Stomach smooth muscle (tissue), 2 donors: ENCODE data around the gene PLPP7.
"Not testable (repeated sequence)": the region's sequence is repeated elsewhere in the genome, so short reads cannot be mapped to it uniquely, and the experiment has no call there.

Source experiments
- H3K27ac ChIP-seq: one replicate; pipeline ENCODE4 v1.7.0; 2013; ENCODE audit warnings: mild to moderate bottlenecking, low read length, inconsistent platforms
- H3K27me3 ChIP-seq, 2 donors: one replicate each; pipeline ENCODE4 v1.7.0; 2013; ENCODE audit warnings: low read length in 2 of 2; ENCODE audit not compliant: insufficient read depth in 2 of 2, control insufficient read depth in 1 of 2
- H3K36me3 ChIP-seq, 2 donors: one replicate each; pipeline ENCODE4 v1.7.0; 2013; ENCODE audit warnings: low read length in 2 of 2; ENCODE audit not compliant: control insufficient read depth in 2 of 2, insufficient read depth in 2 of 2
- H3K4me1 ChIP-seq: one replicate; pipeline ENCODE4 v1.7.0; 2013; ENCODE audit warnings: low read length; ENCODE audit not compliant: control insufficient read depth, insufficient read depth
- H3K4me3 ChIP-seq, 2 donors: one replicate each; pipeline ENCODE4 v1.7.0; 2013; ENCODE audit warnings: low read length in 2 of 2
- H3K9ac ChIP-seq, 2 donors: one replicate each; pipeline ENCODE4 v1.7.0; 2013; ENCODE audit warnings: low read length in 2 of 2, mild to moderate bottlenecking in 1 of 2
- H3K9me3 ChIP-seq, 2 donors: one replicate each; pipeline ENCODE4 v1.7.0; 2013; ENCODE audit warnings: low read length in 2 of 2; ENCODE audit not compliant: control insufficient read depth in 2 of 2
- donor health status: healthy.
- donor health status: Pancreatic carcinoma.

PLPP7 gene

DNA sequence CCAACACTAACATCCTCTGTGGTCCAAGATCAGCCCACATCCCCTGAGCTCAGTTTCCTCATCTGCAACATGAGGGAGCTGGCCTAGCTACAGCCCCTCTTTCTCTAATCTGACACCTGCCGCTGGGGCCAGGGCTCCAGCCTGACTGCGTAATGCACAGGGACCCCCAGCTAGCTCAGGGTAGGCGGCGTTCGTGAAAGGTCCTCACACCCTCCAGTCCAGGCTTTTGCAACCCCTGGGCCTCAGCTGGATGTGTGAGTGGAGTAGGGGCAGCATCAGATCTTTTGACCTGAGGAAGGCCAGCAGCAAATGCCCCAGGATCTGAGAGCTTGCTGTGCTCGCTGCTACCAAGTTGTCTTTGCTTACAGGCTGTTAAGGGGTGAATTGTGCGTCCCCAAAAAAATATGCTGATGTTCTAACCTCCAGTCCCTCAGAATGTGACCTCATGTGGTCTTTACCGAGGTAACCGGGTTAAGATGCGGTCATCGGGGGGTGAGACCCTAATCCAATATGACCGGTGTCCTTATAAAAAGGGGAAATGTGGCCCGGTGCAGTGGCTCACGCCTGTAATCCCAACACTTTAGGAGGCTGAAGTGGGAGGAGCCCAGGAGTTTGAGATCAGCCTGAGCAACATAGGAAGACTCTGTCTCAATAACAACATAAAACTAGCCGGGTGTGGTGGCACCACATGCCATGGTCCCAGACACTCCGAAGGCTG, 47.8 kb downstream of the PLPP7 start:
- no peaks in the 10 kb centered on the region for H3K9me3 ChIP-seq
- H3K27me3 ChIP-seq: no peaks in the 10 kb centered on the region
- H3K9ac ChIP-seq: no peak overlapping the region
- H3K4me1 ChIP-seq: peaks cover 7% of the 10 kb centered on the region
- H3K36me3 ChIP-seq: no peaks in the 10 kb centered on the region
- no peak overlapping the region for H3K27ac ChIP-seq
- H3K4me3 ChIP-seq: no peak overlapping the region

- H3K36me3 ChIP-seq, H3K4me3 ChIP-seq, H3K27me3 ChIP-seq, H3K4me1 ChIP-seq, H3K9me3 ChIP-seq, H3K27ac ChIP-seq, H3K9ac ChIP-seq: not testable (repeated sequence)
These were observed 49.7 kb downstream of the PLPP7 start for GRCh38 chr9:131339212-131339611.

- not testable (repeated sequence) for H3K36me3 ChIP-seq, H3K27me3 ChIP-seq, H3K27ac ChIP-seq
These were observed 55.5 kb downstream of the PLPP7 start for GRCh38 chr9:131344931-131345535.

DNA sequence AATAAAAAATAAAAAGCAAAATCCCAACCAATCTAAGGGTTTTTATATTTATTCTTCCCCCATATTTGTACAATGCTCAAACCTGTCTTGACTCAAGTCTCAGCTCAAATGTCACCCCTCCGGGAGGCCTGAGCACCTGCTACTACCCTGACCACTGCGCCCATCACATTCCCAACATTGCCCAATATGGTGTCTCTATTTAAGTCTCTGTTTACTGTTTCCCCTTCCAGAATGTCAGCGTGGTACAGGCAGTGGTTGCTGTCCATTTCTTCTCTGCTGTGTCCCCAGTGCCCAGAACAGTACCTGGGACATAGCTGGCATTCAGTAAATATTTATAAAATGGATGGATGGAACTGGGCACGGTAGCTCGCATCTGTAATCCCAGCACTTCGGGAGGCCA, 57.0 kb downstream of the PLPP7 start:
- peaks cover 0 to 2% of the 10 kb centered on the region in 2 donors for H3K27me3 ChIP-seq
- H3K4me1 ChIP-seq: peaks cover 8% of the 10 kb centered on the region
- H3K9ac ChIP-seq: no peak overlapping the region
- H3K36me3 ChIP-seq: no peaks in the 10 kb centered on the region
- H3K27ac ChIP-seq: no peak overlapping the region
- H3K4me3 ChIP-seq: no peak overlapping the region
- no peaks in the 10 kb centered on the region for H3K9me3 ChIP-seq

More at GRCh38 chr9:131344931-131345535, 55.5 kb downstream of the PLPP7 start:
- H3K4me3 ChIP-seq, H3K9ac ChIP-seq, H3K4me1 ChIP-seq, H3K9me3 ChIP-seq: not testable (repeated sequence)

DNA sequence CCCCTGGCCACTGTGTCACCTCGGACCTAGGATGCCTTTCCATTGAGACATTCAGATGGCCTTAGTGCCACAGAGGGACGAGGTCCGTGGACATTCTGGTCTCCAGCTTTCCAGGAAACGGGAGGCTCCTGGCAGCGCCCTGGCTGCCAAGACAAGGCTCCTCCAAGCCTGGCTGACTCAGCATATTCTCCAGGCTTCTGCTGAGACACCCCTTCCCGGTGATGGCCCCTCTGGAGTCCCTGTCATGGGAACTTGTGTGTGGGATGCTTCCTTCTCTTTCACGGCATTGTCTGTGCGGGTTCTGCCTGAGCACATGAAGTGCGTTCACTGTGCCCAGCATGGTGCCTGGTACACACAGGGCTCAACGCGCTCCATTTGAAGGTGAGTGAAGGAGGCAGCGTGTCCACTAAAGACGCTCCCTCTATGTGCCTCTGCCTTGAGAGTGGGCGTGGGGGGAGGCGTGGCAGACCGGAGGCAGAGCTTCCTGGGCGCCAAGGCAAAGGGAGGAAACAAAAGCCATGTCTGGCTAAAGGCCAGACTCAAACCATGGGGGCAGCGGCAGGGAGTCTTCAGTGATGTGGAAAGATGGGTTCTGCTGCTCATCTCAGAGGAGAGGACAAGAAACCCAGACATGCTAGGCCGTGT, 58.0 kb downstream of the PLPP7 start:
- Histone ChIP-seq H3K4me3 (no peak overlapping the region), H3K9ac (no peak overlapping the region), H3K4me1 (peaks cover 8% of the 10 kb centered on the region), H3K36me3 (no peaks in the 10 kb centered on the region), H3K27ac (no peak overlapping the region), H3K27me3 (peaks cover 0 to 2% of the 10 kb centered on the region in 2 donors), H3K9me3 (no peaks in the 10 kb centered on the region)

DNA sequence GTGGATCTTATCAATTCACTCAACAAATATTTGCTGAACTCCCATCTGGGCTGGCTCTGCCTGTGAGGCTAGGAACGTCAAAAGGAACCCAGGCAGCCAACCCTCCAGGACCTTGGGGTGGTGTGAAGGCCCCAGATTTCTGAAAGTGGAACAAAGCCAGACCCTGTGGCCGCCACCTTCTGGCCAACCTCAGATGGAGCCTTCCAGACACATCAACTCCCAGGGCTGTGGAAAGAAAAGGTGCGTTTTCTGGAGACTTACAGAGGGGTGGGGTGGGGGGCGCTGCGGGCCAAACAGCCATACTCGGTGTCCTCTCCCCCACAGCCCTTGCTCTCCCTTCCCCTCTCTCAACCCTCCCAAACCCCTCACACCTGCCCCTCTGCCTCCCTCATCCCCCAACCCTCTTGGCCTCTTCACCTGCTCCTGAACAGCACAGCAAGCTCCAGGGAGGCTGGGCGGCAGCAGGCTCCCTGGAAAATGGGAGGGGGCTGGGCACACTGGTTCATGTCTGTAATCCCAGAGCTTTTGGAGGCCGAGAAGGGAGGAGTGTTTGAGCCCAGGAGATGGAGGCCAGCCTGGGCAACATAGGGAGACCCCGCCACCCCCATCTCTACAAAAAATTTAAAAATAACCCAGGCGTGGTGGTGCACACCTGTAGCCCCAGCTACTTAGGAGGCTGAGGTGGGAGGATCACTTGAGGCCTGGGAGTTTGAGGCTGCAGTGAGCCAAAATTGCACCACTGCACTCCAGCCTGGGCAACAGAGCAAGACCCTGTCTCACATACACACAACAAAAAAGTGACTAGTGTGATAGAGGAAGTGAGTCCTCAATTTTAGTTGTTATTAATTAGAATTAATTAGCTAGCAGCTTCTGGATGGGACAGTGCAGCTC, 59.4 kb downstream of the PLPP7 start:
- Histone ChIP-seq H3K4me1 (peaks cover 8% of the 10 kb centered on the region), H3K36me3 (no peaks in the 10 kb centered on the region), H3K27me3 (peaks cover 0 to 4% of the 10 kb centered on the region in 2 donors), H3K4me3 (no peak overlapping the region), H3K9me3 (no peaks in the 10 kb centered on the region), H3K9ac (no peak overlapping the region), H3K27ac (no peak overlapping the region)

DNA sequence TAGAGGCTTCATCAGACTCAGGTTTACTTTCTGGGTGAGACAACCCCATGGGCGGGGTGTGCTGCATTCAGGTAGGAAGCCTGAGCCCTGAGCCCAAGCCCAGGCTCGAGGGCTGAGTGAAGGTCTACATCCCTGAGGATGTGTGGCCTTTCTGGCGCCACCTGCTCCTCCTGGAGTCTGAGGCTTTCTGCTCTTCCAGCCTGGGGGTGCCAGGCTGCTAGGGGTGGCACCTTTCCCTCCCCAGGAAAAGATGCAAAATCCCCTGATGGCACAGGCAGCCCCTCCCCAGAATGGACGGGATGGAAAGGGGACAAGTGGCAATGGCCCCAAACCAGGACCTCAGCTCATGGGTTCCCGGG, 60.0 kb downstream of the PLPP7 start:
- Histone ChIP-seq H3K9ac (peak overlapping the region in 1 of 2 donors; percentile 68), H3K9me3 (no peaks in the 10 kb centered on the region), H3K27me3 (peaks cover 0 to 4% of the 10 kb centered on the region in 2 donors), H3K27ac (no peak overlapping the region), H3K4me3 (peak overlapping the region; percentile 64 to 69), H3K4me1 (peaks cover 8% of the 10 kb centered on the region), H3K36me3 (no peaks in the 10 kb centered on the region)

DNA sequence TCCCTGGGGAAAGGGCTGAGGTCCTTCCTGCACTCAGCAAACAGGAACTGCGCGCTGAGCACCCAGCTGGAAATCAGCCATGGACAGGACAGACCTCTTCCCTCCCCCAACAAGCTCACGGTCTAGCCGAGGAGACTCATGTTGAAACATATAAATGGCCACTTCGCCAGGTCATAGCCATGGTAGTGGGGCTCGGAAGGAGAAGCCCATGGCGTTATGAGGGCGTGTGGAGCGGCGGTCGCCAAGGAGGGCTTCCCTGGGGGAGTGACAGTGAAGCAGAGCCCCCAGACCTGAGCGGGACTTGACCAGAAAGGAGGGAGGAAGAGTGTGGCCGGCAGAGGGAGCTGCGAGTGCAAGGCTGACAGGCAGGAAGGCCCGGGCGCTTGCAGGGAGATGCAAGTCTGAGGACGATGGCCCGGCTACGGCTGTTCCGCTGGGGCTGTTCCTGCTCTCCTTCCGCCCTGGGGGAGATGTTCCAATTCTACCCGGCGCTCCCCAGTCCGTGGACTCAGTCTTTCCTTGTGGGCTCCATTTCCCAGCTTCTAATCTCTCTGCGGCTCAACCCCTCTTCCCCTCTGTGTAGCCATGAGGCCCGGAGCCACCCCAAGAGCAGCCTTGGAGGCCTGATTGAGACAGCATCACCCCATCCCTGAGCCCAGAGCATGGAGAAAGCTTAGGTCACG, 60.5 kb downstream of the PLPP7 start:
- Histone ChIP-seq H3K36me3 (no peaks in the 10 kb centered on the region), H3K4me1 (peaks cover 8% of the 10 kb centered on the region), H3K4me3 (peak overlapping the region; percentile 64 to 69), H3K27me3 (peaks cover 0 to 4% of the 10 kb centered on the region in 2 donors), H3K27ac (no peak overlapping the region), H3K9ac (peak overlapping the region; percentile 20 to 68), H3K9me3 (no peaks in the 10 kb centered on the region)

DNA sequence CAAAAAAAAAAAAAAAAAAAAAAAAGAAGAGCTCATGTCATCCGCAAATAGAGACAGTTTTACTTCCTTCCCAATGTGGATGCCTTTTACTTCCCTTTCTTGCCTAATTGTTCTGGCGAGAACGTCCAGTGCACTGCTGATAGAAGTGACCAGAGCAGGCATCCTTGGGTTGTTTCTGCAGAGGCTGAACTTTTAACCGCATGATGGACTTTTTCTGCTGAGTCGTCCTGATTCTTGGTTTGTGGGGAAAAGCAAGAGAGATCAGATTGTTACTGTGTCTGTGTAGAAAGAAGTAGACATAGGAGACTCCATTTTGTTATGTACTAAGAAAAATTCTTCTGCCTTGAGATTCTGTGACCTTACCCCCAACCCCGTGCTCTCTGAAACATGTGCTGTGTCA, 67.0 kb downstream of the PLPP7 start:
- H3K36me3 ChIP-seq, H3K4me3 ChIP-seq, H3K9me3 ChIP-seq, H3K27ac ChIP-seq, H3K27me3 ChIP-seq, H3K4me1 ChIP-seq, H3K9ac ChIP-seq: not testable (repeated sequence)

DNA sequence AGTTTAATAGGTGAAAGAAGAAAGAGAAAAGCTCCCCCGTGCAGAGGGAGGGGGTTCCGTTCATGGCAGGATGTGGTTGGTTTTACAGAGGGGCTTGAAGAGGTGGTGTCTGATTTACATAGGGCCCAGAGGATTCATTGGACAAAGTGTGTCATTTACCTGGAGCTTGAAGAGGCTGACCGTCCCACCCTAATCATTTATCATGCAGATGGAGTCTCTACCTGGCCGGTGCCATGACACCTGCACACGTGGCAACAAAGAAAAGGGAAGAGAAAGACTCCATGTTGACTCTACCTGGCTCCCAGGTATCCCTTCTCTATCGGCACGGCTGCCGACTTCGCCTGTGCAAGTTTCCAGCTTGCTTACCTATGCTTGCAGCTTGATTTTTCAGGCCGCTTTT, 69.0 kb downstream of the PLPP7 start:
- Histone ChIP-seq H3K4me3 (no peak overlapping the region), H3K4me1 (peaks cover 4% of the 10 kb centered on the region), H3K9ac (no peak overlapping the region), H3K36me3 (no peaks in the 10 kb centered on the region), H3K9me3 (no peaks in the 10 kb centered on the region), H3K27me3 (no peaks in the 10 kb centered on the region), H3K27ac (no peak overlapping the region)
